OCI-LY7 (cell line): Measurements from ENCODE around the gene SYNRG. TPM values are rescaled to one million over a fixed set of nuclear protein-coding genes. Genes with fewer than 3 reads are reported as not detected.

Experiments used
- BruUV-seq: library from RNA; stranded (reverse); fragments of 400-500 nt; replicated peaks from 2 replicates; lab custom pipeline; 2021; lab: Mats Ljungman, UMichigan
- CTCF ChIA-PET: fragments of 300-600 bp; sonication (Branson Sonifier 250); formaldehyde crosslinking; loops from one replicate; lab custom pipeline; 2022; ENCODE audit warnings: antibody characterized with exemption; ENCODE audit not compliant: unreplicated experiment; lab: Charles Lee
- POLR2A ChIA-PET: fragments of 300-600 bp; sonication (Branson Sonifier 250); formaldehyde crosslinking; loops from one replicate; lab custom pipeline; 2022; ENCODE audit warnings: antibody characterized with exemption; lab: Charles Lee
- DNase-seq: peaks from one replicate; pipeline ENCODE4 v3.0.0-alpha.2; 2015; ENCODE audit warnings: low spot score
- H2AFZ ChIP-seq: fragments of 200-600 bp; sonication (generic), shearing (Covaris generic); 2 replicates; pipeline ENCODE4 v1.6.1; 2014; ENCODE audit warnings: mild to moderate bottlenecking, antibody characterized with exemption, low read length, moderate library complexity
- H3K27ac ChIP-seq: fragments of 200-600 bp; sonication (generic); 2 replicates; pipeline ENCODE4 v1.5.1; 2014; ENCODE audit warnings: mixed run types, low read depth, mild to moderate bottlenecking, moderate library complexity, low read length, inconsistent platforms; ENCODE audit not compliant: poor library complexity, severe bottlenecking
- H3K36me3 ChIP-seq: fragments of 200-600 bp; sonication (generic); 2 replicates; pipeline ENCODE4 v1.6.1; 2014; ENCODE audit warnings: mild to moderate bottlenecking, antibody characterized with exemption, low read length, moderate library complexity, mixed read lengths; ENCODE audit not compliant: insufficient read depth
- H3K4me1 ChIP-seq: fragments of 200-600 bp; sonication (generic); 2 replicates; pipeline ENCODE4 v1.5.1; 2014; ENCODE audit warnings: mild to moderate bottlenecking, low read length; ENCODE audit not compliant: insufficient read depth, poor library complexity, severe bottlenecking
- H3K4me2 ChIP-seq: fragments of 200-600 bp; sonication (generic); 2 replicates; pipeline ENCODE4 v1.6.1; 2014; ENCODE audit warnings: mild to moderate bottlenecking, low read length
- H3K4me3 ChIP-seq: fragments of 200-600 bp; sonication (generic); 2 replicates; pipeline ENCODE4 v1.5.1; 2014; ENCODE audit warnings: mild to moderate bottlenecking, low read depth, low read length; ENCODE audit not compliant: poor library complexity, severe bottlenecking
- H3K79me2 ChIP-seq: fragments of 200-600 bp; sonication (generic); 2 replicates; pipeline ENCODE4 v1.6.1; 2016; ENCODE audit warnings: low read depth, mild to moderate bottlenecking, low read length, moderate library complexity, mixed read lengths; ENCODE audit not compliant: insufficient read depth
- H3K9me2 ChIP-seq: fragments of 200-600 bp; sonication (generic); 2 replicates; pipeline ENCODE4 v1.6.1; 2016; ENCODE audit warnings: mild to moderate bottlenecking, low read length, mixed read lengths; ENCODE audit not compliant: insufficient read depth
- H3K9me3 ChIP-seq: fragments of 200-600 bp; sonication (generic); 2 replicates; pipeline ENCODE4 v1.6.1; 2014; ENCODE audit warnings: mild to moderate bottlenecking, mixed run types, low read length, mixed read lengths
- H4K20me1 ChIP-seq: fragments of 200-600 bp; sonication (generic); 2 replicates; pipeline ENCODE4 v1.6.1; 2014; ENCODE audit warnings: mild to moderate bottlenecking, antibody characterized with exemption, low read length, moderate library complexity, mixed read lengths; ENCODE audit not compliant: insufficient read depth
- CTCF ChIP-seq: fragments of 200-600 bp; sonication (generic); conservative IDR thresholded peaks from 2 replicates; pipeline ENCODE4 v1.5.1; 2014; ENCODE audit warnings: mild to moderate bottlenecking, antibody characterized with exemption, low read length, moderate library complexity, mixed read lengths
- EZH2phosphoT487 ChIP-seq: fragments of 200-600 bp; sonication (generic); IDR thresholded peaks from 2 replicates; pipeline ENCODE4 v1.6.1; 2018; ENCODE audit warnings: low read depth, borderline replicate concordance, mild to moderate bottlenecking, mixed run types, antibody characterized with exemption, low read length, moderate library complexity, mixed read lengths
- intact Hi-C: fragments of 100-400 bp; cut with micrococcal nuclease; formaldehyde crosslinking; loops from one replicate; pipeline ENCODE4 v1.10.0; 2022; ENCODE audit not compliant: unreplicated experiment
- total RNA-seq, 2 experiments: library from RNA; depleted of rRNA in 1 of 2; stranded (reverse); fragments of >200 nt in 1 of 2; shearing (Covaris generic) in 1 of 2; gene quantifications; 2 replicates each; pipeline ENCODE4 v1.2.3, GENCODE V29; 2014 to 2022

SYNRG gene
- total RNA-seq, 2 experiments from 2014 or later = 39.6 to 132 TPM

- no TSS peak for BruUV-seq
- ChIA-PET CTCF (interaction anchor here (0.6 kb wide), 1 partner anchor 9 kb away, joined by 4 read pairs; no protein-coding TSS in a partner anchor), POLR2A (no interaction called here)
- DNase-seq = no peak
- no peak overlapping the region for H3K4me3 ChIP-seq
- intact Hi-C loops = loop anchor here (10.0 kb wide), 1 partner anchor 293 kb away; no protein-coding TSS in a partner anchor
- no peaks in the 10 kb centered on the region for H3K9me3 ChIP-seq
- no peaks in the 10 kb centered on the region for H3K9me2 ChIP-seq
- peaks cover 86% of the 10 kb centered on the region for H3K36me3 ChIP-seq
- no peak for TF ChIP-seq CTCF
- no peak for TF ChIP-seq EZH2phosphoT487
- H3K4me1 ChIP-seq = no peaks in the 10 kb centered on the region
- H2AFZ ChIP-seq = no peak overlapping the region
- no peaks in the 10 kb centered on the region for H3K79me2 ChIP-seq
- H3K4me2 ChIP-seq = no peak overlapping the region
- H4K20me1 ChIP-seq = no peaks in the 10 kb centered on the region
- H3K27ac ChIP-seq = no peak overlapping the region
Observed at GRCh38 chr17:37521821-37522220, 87.4 kb downstream of the SYNRG start.

- ChIA-PET CTCF (no interaction called here), POLR2A (no interaction called here)
- H2AFZ ChIP-seq = no peak overlapping the region
Observed at GRCh38 chr17:37520174-37520573, 89.0 kb downstream of the SYNRG start.

GRCh38 chr17:37519251-37519985 is 89.8 kb downstream of the SYNRG start:
- no peaks in the 10 kb centered on the region for H3K9me2 ChIP-seq
- no peaks in the 10 kb centered on the region for H3K9me3 ChIP-seq
- H3K36me3 ChIP-seq = peaks cover 88% of the 10 kb centered on the region
- CTCF ChIA-PET = no interaction called here
- no peak overlapping the region for H3K4me2 ChIP-seq
- no peak overlapping the region for H3K27ac ChIP-seq
- no TSS peak for BruUV-seq
- H2AFZ ChIP-seq = no peak overlapping the region
- H3K4me3 ChIP-seq = no peak overlapping the region
- TF ChIP-seq EZH2phosphoT487 (no peak), CTCF (no peak)
- intact Hi-C loops = no loop called here
- POLR2A ChIA-PET = no interaction called here
- DNase-seq = no peak
- no peaks in the 10 kb centered on the region for H4K20me1 ChIP-seq
- H3K4me1 ChIP-seq = no peaks in the 10 kb centered on the region
- no peaks in the 10 kb centered on the region for H3K79me2 ChIP-seq

More at GRCh38 chr17:37520174-37520573, 89.0 kb downstream of the SYNRG start:
- no TSS peak for BruUV-seq
- peaks cover 88% of the 10 kb centered on the region for H3K36me3 ChIP-seq
- TF ChIP-seq EZH2phosphoT487 = no peak
- DNase-seq = no peak
- H4K20me1 ChIP-seq = no peaks in the 10 kb centered on the region
- no peaks in the 10 kb centered on the region for H3K9me3 ChIP-seq
- no peak overlapping the region for H3K4me3 ChIP-seq
- H3K4me1 ChIP-seq = no peaks in the 10 kb centered on the region
- intact Hi-C loops = loop anchor here (10.0 kb wide), 1 partner anchor 295 kb away; no protein-coding TSS in a partner anchor
- no peaks in the 10 kb centered on the region for H3K79me2 ChIP-seq
- H3K27ac ChIP-seq = no peak overlapping the region
- no peaks in the 10 kb centered on the region for H3K9me2 ChIP-seq
- no peak overlapping the region for H3K4me2 ChIP-seq
